Sigmoid colon (tissue), 7 donors: ENCODE measurements around the gene ADAMTS14. TPM values are rescaled to one million over a fixed set of nuclear protein-coding genes. Genes with fewer than 3 reads are reported as not detected.

Experiments used
- DNase-seq: peaks from one replicate; pipeline ENCODE4 v3.0.0-alpha.2; 2019
- H3K27ac ChIP-seq, 4 donors: fragments of 200-600 bp; sonication (generic); one replicate each; pipeline ENCODE4 v1.5.1; 2016 to 2019; ENCODE audit warnings: mild to moderate bottlenecking in 1 of 4
- H3K27me3 ChIP-seq, 3 donors: fragments of 200-600 bp; sonication (generic); one replicate each; pipeline ENCODE4 v1.5.1; 2019; ENCODE audit warnings: mild to moderate bottlenecking in 1 of 3
- H3K36me3 ChIP-seq, 4 donors: fragments of 200-600 bp; sonication (generic); one replicate each; pipeline ENCODE4 v1.5.1; 2016 to 2019
- H3K4me1 ChIP-seq, 4 donors: fragments of 200-600 bp; sonication (generic); one replicate each; pipeline ENCODE4 v1.5.1; 2017 to 2019
- H3K4me3 ChIP-seq, 4 donors: fragments of 200-600 bp; sonication (generic); one replicate each; pipeline ENCODE4 v1.5.1; 2017 to 2019; ENCODE audit warnings: mild to moderate bottlenecking in 2 of 4, moderate library complexity in 1 of 4
- H3K9me3 ChIP-seq, 4 donors: fragments of 200-600 bp in 3 of 4; sonication (generic) in 3 of 4; one replicate each; pipeline versions ENCODE4 v1.5.1 to v1.6.1; 2013 to 2019
- CTCF ChIP-seq, 4 experiments: fragments of 450-650 bp in 3 of 4; fragments of 200-600 bp in 1 of 4; IDR thresholded peaks; one replicate each; pipeline ENCODE4 v1.5.1; 2016 to 2019; ENCODE audit warnings: antibody characterized with exemption in 4 of 4, mild to moderate bottlenecking in 3 of 4, moderate library complexity in 2 of 4
- EP300 ChIP-seq, 4 donors: sonication (generic); formaldehyde crosslinking; IDR thresholded peaks; one replicate each; pipeline ENCODE4 v1.6.1; 2017; ENCODE audit warnings: antibody characterized with exemption in 4 of 4
- POLR2A ChIP-seq, 2 donors: fragments of 450-650 bp; IDR thresholded peaks; one replicate each; pipeline ENCODE4 v1.6.1; 2016; ENCODE audit warnings: antibody characterized with exemption in 2 of 2, mild to moderate bottlenecking in 2 of 2, moderate library complexity in 2 of 2
- POLR2AphosphoS5 ChIP-seq, 4 donors: sonication (generic); formaldehyde crosslinking; IDR thresholded peaks; one replicate each; pipeline ENCODE4 v1.6.1; 2017; ENCODE audit warnings: antibody characterized with exemption in 4 of 4
- WGBS, 2 donors: extraction: QIAGEN DNeasy Blood & Tissue Kit; methylation state at CpG; one replicate each; pipeline ENCODE4 v1.1.7; 2013; 5-methylcytosine and 5-hydroxymethylcytosine counted together
- intact Hi-C: fragments of 100-400 bp; cut with DNase I; formaldehyde crosslinking; loops from one replicate; pipeline ENCODE4 v1.15.1; 2023
- polyA plus RNA-seq, 3 donors: library from polyadenylated mRNA; stranded (reverse); fragments of 200-250 nt; gene quantifications; one replicate each; pipeline ENCODE4 v1.2.3, GENCODE V29; 2013
- total RNA-seq, 4 donors: library from RNA; depleted of rRNA; stranded (reverse); fragments of >200 nt; gene quantifications; one replicate each; pipeline ENCODE4 v1.1.0, GENCODE V29; 2016
- donor health status: healthy with polysubstance abuse.
- donor health status: Bipolar disorder and iron deficiency.
- donor health status: healthy.

Gene ADAMTS14
- total and polyA plus RNA-seq, 7 donors: under 0.01 to 1.1 (median 0.50) TPM; not detected in 1

- Histone ChIP-seq H3K36me3 (no peaks in the 10 kb centered on the region), H3K27ac (peak overlapping the region in 2 of 4 donors; percentile 34 to 55), H3K27me3 (no peaks in the 10 kb centered on the region), H3K9me3 (no peaks in the 10 kb centered on the region), H3K4me1 (no peaks in the 10 kb centered on the region), H3K4me3 (no peak overlapping the region)
- DNase-seq: peak; percentile 84
- TF ChIP-seq POLR2A (IDR thresholded peaks at IDR 0.05): no peak
- TF ChIP-seq EP300 (IDR thresholded peaks at IDR 0.05): no peak
- no peak for TF ChIP-seq CTCF (IDR thresholded peaks at IDR 0.05)
- TF ChIP-seq POLR2AphosphoS5 (IDR thresholded peaks at IDR 0.05): peak in 2 of 4 donors; percentile 22 to 53
- intact Hi-C loops: no loop called here
- WGBS, 2 donors: 68 to 74% methylated on average over 16 of the region's 16 CpGs
Observed at GRCh38 chr10:70652761-70653657, 19.3 kb upstream of the ADAMTS14 start.

GRCh38 chr10:70655316-70655715 is 17.0 kb upstream of the ADAMTS14 start:
- Histone ChIP-seq H3K27ac (no peak overlapping the region), H3K4me3 (no peak overlapping the region), H3K4me1 (no peaks in the 10 kb centered on the region), H3K27me3 (no peaks in the 10 kb centered on the region), H3K36me3 (no peaks in the 10 kb centered on the region), H3K9me3 (peaks cover 0 to 5% (median 0%) of the 10 kb centered on the region in 4 donors)
- DNase-seq: no peak
- intact Hi-C loops: no loop called here
- TF ChIP-seq EP300 (IDR thresholded peaks at IDR 0.05): no peak
- TF ChIP-seq CTCF (IDR thresholded peaks at IDR 0.05): no peak
- TF ChIP-seq POLR2AphosphoS5 (IDR thresholded peaks at IDR 0.05): no peak
- no peak for TF ChIP-seq POLR2A (IDR thresholded peaks at IDR 0.05)
- 94% methylated on average over 12 of the region's 12 CpGs for WGBS, 2 donors

GRCh38 chr10:70656489-70656888 is 15.8 kb upstream of the ADAMTS14 start:
- Histone ChIP-seq H3K4me3 (no peak overlapping the region), H3K27ac (no peak overlapping the region), H3K4me1 (no peaks in the 10 kb centered on the region), H3K9me3 (peaks cover 0 to 5% (median 0%) of the 10 kb centered on the region in 4 donors), H3K27me3 (no peaks in the 10 kb centered on the region), H3K36me3 (no peaks in the 10 kb centered on the region)
- 39 to 54% methylated on average over 3 of the region's 3 CpGs for WGBS, 2 donors
- peak; percentile 27 for DNase-seq
- intact Hi-C loops: no loop called here
- TF ChIP-seq EP300 (IDR thresholded peaks at IDR 0.05) (no peak), POLR2AphosphoS5 (IDR thresholded peaks at IDR 0.05) (no peak), POLR2A (IDR thresholded peaks at IDR 0.05) (no peak), CTCF (IDR thresholded peaks at IDR 0.05) (no peak)

GRCh38 chr10:70657041-70657440 is 15.3 kb upstream of the ADAMTS14 start:
- WGBS, 2 donors: 81 to 91% methylated on average over 6 of the region's 6 CpGs
- H3K27me3 ChIP-seq: no peaks in the 10 kb centered on the region
- intact Hi-C loops: no loop called here
- no peaks in the 10 kb centered on the region for H3K4me1 ChIP-seq
- TF ChIP-seq POLR2AphosphoS5 (IDR thresholded peaks at IDR 0.05) (no peak), CTCF (IDR thresholded peaks at IDR 0.05) (no peak), POLR2A (IDR thresholded peaks at IDR 0.05) (no peak), EP300 (IDR thresholded peaks at IDR 0.05) (no peak)
- no peaks in the 10 kb centered on the region for H3K36me3 ChIP-seq
- H3K27ac ChIP-seq: no peak overlapping the region
- H3K4me3 ChIP-seq: no peak overlapping the region
- DNase-seq: no peak
- H3K9me3 ChIP-seq: peaks cover 0 to 5% (median 0%) of the 10 kb centered on the region in 4 donors
